PFSK-1 (cell line): Measurements from ENCODE around the gene XXYLT1.

Source experiments
- FOXP2 ChIP-seq: optimal IDR thresholded peaks from 2 replicates; pipeline ENCODE3; 2011; ENCODE audit warnings: borderline replicate concordance, control low read depth, inconsistent platforms; ENCODE audit not compliant: insufficient read depth; ENCODE audit errors: extremely low read length, extremely low read depth
- POLR2AphosphoS5 ChIP-seq: IDR thresholded peaks from 2 replicates; pipeline ENCODE4 v1.6.1; 2012; ENCODE audit warnings: low read depth, mild to moderate bottlenecking, control low read depth, low read length, moderate library complexity
- REST ChIP-seq, 2 experiments: IDR thresholded peaks; 2 replicates each; pipeline versions ENCODE4 v1.6.1 to v1.8.0; 2011 to 2012; ENCODE audit warnings: low read depth in 2 of 2, low read length in 2 of 2, control low read depth in 1 of 2, inconsistent platforms in 1 of 2, mild to moderate bottlenecking in 1 of 2, moderate library complexity in 1 of 2; ENCODE audit not compliant: insufficient read depth in 1 of 2
- SIN3A ChIP-seq: IDR thresholded peaks from 2 replicates; pipeline ENCODE4 v1.6.1; 2012; ENCODE audit warnings: mild to moderate bottlenecking, low read length, moderate library complexity, borderline replicate concordance; ENCODE audit not compliant: insufficient read depth
- TAF1 ChIP-seq: IDR thresholded peaks from 2 replicates; pipeline ENCODE4 v1.6.1; 2012; ENCODE audit warnings: low read length, control low read depth, borderline replicate concordance; ENCODE audit not compliant: insufficient read depth

The XXYLT1 gene

DNA sequence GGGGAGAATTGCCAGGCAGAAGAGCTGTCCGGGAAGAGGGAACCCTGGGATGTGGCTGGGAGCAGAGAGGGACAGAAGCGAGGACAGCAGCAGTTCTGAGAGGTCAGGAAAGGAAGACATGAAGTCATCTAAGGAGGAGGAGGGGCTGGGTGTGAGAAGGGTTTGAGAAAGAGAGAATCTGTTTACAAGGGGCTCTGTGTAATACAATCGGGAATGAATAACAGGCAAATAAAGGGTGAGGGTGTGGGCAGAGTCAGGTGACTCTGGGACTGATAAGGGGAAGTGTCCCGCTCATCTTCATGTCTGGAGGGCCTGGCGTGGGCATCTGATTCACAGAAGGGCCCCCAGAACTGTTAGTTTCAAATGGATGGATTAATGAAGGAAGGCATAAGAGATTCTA is 191.3 kb downstream of the XXYLT1 start:
- TF ChIP-seq REST (IDR thresholded peaks at IDR 0.05; ENCODE audit: insufficient read depth in 1 of 2, low read depth in 2 of 2, low read length in 2 of 2), result no peak
- TF ChIP-seq FOXP2, result no peak

GRCh38 chr3:195078891-195079440 is 192.0 kb downstream of the XXYLT1 start:
- TF ChIP-seq TAF1, result no peak
- no peak for TF ChIP-seq POLR2AphosphoS5
- TF ChIP-seq REST (IDR thresholded peaks at IDR 0.05; ENCODE audit: insufficient read depth in 1 of 2, low read depth in 2 of 2, low read length in 2 of 2), result no peak
- TF ChIP-seq FOXP2, result no peak
- TF ChIP-seq SIN3A, result no peak

DNA sequence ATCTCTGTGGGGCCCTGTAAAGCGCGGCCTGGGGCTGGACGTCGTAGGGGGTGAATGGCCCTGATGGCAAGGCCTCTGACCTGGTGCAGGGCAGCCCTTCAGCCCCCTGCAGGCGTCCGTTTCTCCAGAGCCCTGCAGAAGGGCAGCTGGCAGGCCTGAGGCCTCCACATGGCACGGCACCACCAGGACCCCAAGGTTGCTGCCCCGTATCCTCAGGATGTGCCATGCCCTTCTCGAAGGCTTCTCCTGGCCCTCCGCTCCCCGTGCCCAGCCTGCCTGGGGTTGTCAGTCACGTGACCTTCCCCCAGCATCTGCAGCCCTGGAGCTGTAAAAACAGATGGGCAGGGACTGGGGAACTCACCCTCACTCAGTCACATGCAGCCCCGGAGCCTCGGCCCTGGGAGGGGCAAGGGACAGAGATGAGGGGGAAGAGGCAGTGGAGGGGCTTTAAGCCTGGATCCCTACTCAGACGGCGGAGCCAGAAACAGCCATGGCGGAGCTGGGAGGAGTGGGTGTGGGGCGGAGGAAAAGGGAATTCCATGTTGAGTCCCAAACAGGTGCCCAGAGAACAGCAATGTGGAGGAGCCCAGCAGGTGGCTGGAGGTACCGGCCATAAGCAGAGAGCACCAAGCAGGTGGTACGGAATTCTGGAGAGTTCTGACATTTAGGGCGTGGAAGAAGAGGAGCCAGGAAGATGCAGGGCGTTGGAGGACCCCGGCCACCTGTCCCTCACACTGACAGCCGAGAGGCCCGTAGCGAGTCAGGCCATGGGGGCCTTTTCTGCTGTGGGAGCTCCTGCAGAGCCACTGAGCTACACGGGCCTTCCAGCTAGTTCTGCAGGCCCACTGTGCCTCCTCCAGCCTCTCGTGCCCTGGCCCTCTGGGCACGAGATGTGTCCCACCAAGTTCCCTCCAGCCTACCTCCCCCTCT is 193.1 kb downstream of the XXYLT1 start:
- TF ChIP-seq TAF1 (no peak), SIN3A (no peak), REST (IDR thresholded peaks at IDR 0.05; ENCODE audit: insufficient read depth in 1 of 2, low read depth in 2 of 2, low read length in 2 of 2) (no peak), FOXP2 (no peak), POLR2AphosphoS5 (no peak)

GRCh38 chr3:195076981-195077610 is 193.9 kb downstream of the XXYLT1 start:
- no peak for TF ChIP-seq POLR2AphosphoS5
- no peak for TF ChIP-seq FOXP2
- no peak for TF ChIP-seq SIN3A
- no peak for TF ChIP-seq TAF1
- TF ChIP-seq REST (IDR thresholded peaks at IDR 0.05; ENCODE audit: insufficient read depth in 1 of 2, low read depth in 2 of 2, low read length in 2 of 2), result no peak
